ENCODE data around the gene IFNGR2. TPM values are rescaled to one million over a fixed set of nuclear protein-coding genes. Genes with fewer than 3 reads are reported as not detected.

Gene IFNGR2
- total and polyA plus RNA-seq, 2 of the 13 experiments (the other 11 are each of a cell fraction or from before 2014, with no cell fraction given) = 61.3 to 117 TPM

- no peak for TF ChIP-seq ZNF143 (CRISPR knock-in tag; IDR thresholded peaks at IDR 0.05)
- no peak for TF ChIP-seq ZEB1 (IDR thresholded peaks at IDR 0.05; ENCODE audit: insufficient replicate concordance, low read depth)
- TF ChIP-seq ZFP36L1 (CRISPR knock-in tag; IDR thresholded peaks at IDR 0.05) = peak; percentile 84; the same call in 1 of the 2 replicates
- TF ChIP-seq ZNF878 (CRISPR knock-in tag; IDR thresholded peaks at IDR 0.05) = 0 out of 2 replicates have a peak, but pooled peaks have one; percentile 57
- no peak for TF ChIP-seq FOXO4 (CRISPR knock-in tag; conservative IDR thresholded peaks at IDR 0.05)
- TF ChIP-seq FOSL2 (CRISPR knock-in tag; IDR thresholded peaks at IDR 0.05) = peak; percentile 31; the same call in 1 of the 2 replicates
- TF ChIP-seq U2AF1 (optimal IDR thresholded peaks at IDR 0.05; ENCODE audit: low read depth, low read length) = no peak
- no peak for TF ChIP-seq ZNF260 (CRISPR knock-in tag; IDR thresholded peaks at IDR 0.05; ENCODE audit: borderline replicate concordance, low read depth)
- TF ChIP-seq, protein P1, sequence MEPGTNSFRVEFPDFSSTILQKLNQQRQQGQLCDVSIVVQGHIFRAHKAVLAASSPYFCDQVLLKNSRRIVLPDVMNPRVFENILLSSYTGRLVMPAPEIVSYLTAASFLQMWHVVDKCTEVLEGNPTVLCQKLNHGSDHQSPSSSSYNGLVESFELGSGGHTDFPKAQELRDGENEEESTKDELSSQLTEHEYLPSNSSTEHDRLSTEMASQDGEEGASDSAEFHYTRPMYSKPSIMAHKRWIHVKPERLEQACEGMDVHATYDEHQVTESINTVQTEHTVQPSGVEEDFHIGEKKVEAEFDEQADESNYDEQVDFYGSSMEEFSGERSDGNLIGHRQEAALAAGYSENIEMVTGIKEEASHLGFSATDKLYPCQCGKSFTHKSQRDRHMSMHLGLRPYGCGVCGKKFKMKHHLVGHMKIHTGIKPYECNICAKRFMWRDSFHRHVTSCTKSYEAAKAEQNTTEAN (CRISPR knock-in tag; conservative IDR thresholded peaks at IDR 0.05) = peak; percentile 36; the same call in 1 of the 2 replicates
- TF ChIP-seq ZKSCAN5 (CRISPR knock-in tag; IDR thresholded peaks at IDR 0.05) = no peak
- TF ChIP-seq REPIN1 (CRISPR knock-in tag; IDR thresholded peaks at IDR 0.05; ENCODE audit: borderline replicate concordance, low read depth) = peak; percentile 31; the same call in 1 of the 2 replicates
- TF ChIP-seq, protein P2, sequence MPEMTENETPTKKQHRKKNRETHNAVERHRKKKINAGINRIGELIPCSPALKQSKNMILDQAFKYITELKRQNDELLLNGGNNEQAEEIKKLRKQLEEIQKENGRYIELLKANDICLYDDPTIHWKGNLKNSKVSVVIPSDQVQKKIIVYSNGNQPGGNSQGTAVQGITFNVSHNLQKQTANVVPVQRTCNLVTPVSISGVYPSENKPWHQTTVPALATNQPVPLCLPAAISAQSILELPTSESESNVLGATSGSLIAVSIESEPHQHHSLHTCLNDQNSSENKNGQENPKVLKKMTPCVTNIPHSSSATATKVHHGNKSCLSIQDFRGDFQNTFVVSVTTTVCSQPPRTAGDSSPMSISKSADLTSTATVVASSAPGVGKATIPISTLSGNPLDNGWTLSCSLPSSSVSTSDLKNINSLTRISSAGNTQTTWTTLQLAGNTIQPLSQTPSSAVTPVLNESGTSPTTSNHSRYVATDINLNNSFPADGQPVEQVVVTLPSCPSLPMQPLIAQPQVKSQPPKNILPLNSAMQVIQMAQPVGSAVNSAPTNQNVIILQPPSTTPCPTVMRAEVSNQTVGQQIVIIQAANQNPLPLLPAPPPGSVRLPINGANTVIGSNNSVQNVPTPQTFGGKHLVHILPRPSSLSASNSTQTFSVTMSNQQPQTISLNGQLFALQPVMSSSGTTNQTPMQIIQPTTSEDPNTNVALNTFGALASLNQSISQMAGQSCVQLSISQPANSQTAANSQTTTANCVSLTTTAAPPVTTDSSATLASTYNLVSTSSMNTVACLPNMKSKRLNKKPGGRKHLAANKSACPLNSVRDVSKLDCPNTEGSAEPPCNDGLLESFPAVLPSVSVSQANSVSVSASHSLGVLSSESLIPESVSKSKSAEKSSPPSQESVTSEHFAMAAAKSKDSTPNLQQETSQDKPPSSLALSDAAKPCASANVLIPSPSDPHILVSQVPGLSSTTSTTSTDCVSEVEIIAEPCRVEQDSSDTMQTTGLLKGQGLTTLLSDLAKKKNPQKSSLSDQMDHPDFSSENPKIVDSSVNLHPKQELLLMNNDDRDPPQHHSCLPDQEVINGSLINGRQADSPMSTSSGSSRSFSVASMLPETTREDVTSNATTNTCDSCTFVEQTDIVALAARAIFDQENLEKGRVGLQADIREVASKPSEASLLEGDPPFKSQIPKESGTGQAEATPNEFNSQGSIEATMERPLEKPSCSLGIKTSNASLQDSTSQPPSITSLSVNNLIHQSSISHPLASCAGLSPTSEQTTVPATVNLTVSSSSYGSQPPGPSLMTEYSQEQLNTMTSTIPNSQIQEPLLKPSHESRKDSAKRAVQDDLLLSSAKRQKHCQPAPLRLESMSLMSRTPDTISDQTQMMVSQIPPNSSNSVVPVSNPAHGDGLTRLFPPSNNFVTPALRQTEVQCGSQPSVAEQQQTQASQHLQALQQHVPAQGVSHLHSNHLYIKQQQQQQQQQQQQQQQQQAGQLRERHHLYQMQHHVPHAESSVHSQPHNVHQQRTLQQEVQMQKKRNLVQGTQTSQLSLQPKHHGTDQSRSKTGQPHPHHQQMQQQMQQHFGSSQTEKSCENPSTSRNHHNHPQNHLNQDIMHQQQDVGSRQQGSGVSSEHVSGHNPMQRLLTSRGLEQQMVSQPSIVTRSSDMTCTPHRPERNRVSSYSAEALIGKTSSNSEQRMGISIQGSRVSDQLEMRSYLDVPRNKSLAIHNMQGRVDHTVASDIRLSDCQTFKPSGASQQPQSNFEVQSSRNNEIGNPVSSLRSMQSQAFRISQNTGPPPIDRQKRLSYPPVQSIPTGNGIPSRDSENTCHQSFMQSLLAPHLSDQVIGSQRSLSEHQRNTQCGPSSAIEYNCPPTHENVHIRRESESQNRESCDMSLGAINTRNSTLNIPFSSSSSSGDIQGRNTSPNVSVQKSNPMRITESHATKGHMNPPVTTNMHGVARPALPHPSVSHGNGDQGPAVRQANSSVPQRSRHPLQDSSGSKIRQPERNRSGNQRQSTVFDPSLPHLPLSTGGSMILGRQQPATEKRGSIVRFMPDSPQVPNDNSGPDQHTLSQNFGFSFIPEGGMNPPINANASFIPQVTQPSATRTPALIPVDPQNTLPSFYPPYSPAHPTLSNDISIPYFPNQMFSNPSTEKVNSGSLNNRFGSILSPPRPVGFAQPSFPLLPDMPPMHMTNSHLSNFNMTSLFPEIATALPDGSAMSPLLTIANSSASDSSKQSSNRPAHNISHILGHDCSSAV (CRISPR knock-in tag; IDR thresholded peaks at IDR 0.05; ENCODE audit: borderline replicate concordance) = no peak
- TF ChIP-seq MNT (IDR thresholded peaks at IDR 0.05) = no peak
- no peak for TF ChIP-seq E2F5 (CRISPR knock-in tag; conservative IDR thresholded peaks at IDR 0.05)
- TF ChIP-seq MEIS2 (CRISPR knock-in tag; IDR thresholded peaks at IDR 0.05) = no peak; the same call in none of the 2 replicates
These were observed 76.7 kb downstream of the IFNGR2 start, which contains the start of gene TMEM50B (continued) for GRCh38 chr21:33479679-33480480.

Measured in HepG2 (cell line).